ENCODE measurements around the gene KANSL2.
A peak's percentile ranks its signal among the peaks of the same experiment; 100 is the strongest.
"Not testable (repeated sequence)": the region's sequence is repeated elsewhere in the genome, so short reads cannot be mapped to it uniquely, and the experiment has no call there.

KANSL2 gene

GRCh38 chr12:48629541-48629940 is 52.5 kb downstream of the KANSL2 start:
- DNase-seq: no peak

DNA sequence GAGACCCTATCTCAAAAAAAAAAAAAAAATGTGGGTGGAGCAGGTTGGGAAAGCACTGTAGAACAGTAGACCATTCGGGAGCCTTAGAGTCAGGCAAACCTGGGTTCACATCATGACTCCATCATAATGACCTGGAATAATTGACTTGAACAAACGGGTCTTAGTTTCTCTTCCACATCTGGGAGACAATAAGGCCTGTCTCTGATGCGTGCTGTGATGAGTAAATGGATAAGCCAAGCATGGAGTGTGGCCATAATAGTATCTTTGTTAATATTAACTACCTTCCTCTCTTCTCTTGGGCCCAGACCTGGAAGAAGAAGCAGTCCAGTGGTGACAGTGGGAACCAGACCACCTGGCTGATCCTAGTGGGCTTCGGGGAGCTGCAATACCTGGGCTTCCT is 54.5 kb downstream of the KANSL2 start:
- in situ Hi-C loops (cut with MboI; ENCODE audit: low pct_unique_long_range_greater_than_20kb, low sequenced_read_pairs): loop anchor here (25.0 kb wide), 1 partner anchor 90 kb away; the partner anchor contains the start of gene OR8S1
- DNase-seq: no peak

More at GRCh38 chr12:48629541-48629940, 52.5 kb downstream of the KANSL2 start:
- in situ Hi-C loops (cut with MboI; ENCODE audit: low pct_unique_long_range_greater_than_20kb, low sequenced_read_pairs): loop anchor here (25.0 kb wide), 1 partner anchor 92 kb away; the partner anchor contains the start of gene OR8S1

DNA sequence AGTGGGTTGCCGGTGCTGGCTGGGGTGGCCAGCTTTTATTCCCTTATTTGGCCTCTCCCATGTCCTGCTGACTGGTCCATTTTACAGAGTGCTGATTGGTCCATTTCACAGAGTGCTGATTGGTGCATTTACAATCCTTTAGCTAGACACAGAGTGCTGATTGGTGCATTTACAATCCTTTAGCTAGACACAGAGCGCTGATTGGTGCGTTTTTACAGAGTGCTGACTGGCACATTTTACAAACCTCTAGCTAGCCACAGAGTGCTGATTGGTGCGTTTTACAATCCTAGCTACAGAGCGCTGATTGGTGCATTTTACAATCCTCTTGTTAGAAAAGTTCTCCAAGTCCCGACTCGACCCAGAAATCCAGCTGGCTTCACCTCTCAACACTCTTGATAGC is 59.0 kb downstream of the KANSL2 start:
- in situ Hi-C loops (cut with MboI; ENCODE audit: low pct_unique_long_range_greater_than_20kb, low sequenced_read_pairs); DNase-seq: not testable (repeated sequence)

DNA sequence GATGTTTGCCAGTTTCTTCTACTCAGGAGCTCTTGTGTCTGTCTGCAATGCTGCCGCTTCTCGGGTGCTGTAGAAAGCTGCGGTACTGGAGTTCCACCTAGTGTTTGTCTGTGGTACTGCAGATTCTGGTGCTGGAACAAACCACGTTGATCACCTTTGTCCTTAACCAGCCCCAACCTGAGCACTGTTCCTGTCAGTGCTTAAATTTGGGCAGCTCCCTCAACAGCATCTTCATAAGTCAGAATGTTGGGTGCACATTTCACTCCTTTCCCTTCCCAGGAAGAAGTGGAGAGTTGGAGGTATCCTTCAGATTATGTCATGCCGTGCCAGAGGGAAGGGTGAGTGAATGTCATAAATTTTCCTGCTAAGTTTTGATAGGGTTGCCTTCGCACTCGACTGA is 63.5 kb downstream of the KANSL2 start:
- DNase-seq: peak; percentile 84
- in situ Hi-C loops (cut with MboI; ENCODE audit: low pct_unique_long_range_greater_than_20kb, low sequenced_read_pairs): no loop called here

- in situ Hi-C loops (cut with MboI; ENCODE audit: low pct_unique_long_range_greater_than_20kb, low sequenced_read_pairs): no loop called here
Observed at GRCh38 chr12:48615681-48616080, 66.4 kb downstream of the KANSL2 start.

GRCh38 chr12:48613321-48613720 is 68.7 kb downstream of the KANSL2 start:
- in situ Hi-C loops (cut with MboI; ENCODE audit: low pct_unique_long_range_greater_than_20kb, low sequenced_read_pairs): no loop called here

More at GRCh38 chr12:48615681-48616080, 66.4 kb downstream of the KANSL2 start:
- peak; percentile 9 for DNase-seq

More at GRCh38 chr12:48613321-48613720, 68.7 kb downstream of the KANSL2 start:
- DNase-seq: no peak

Measured in KBM-7 (cell line).